ENCODE measurements around the gene PSAT1. TPM values are rescaled to one million over a fixed set of nuclear protein-coding genes. Genes with fewer than 3 reads are reported as not detected.

PSAT1 gene
- total and polyA plus RNA-seq, 2 of the 8 experiments (the other 6 are each of a cell fraction or from before 2014, with no cell fraction given), result 204 to 341 TPM

DNA sequence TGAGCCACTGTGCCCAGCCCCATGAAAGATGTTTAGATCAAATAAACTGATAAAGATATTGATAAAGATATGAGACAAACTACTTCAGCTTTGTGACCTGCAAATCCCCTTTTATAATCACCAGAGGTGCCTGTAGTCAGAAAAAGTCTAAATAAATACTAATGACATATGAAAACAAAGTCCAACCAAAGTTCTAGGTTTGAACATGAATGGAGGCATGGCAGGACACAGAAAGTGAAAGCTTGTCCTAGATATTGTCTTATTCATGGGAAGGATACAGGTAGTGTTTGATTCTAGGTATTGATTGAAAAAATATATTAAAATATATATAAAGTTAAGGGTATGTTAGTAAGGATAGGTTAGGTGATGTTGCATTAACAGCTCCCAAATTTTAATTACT is 24.6 kb upstream of the PSAT1 start (continued):
- TF ChIP-seq, protein P1, sequence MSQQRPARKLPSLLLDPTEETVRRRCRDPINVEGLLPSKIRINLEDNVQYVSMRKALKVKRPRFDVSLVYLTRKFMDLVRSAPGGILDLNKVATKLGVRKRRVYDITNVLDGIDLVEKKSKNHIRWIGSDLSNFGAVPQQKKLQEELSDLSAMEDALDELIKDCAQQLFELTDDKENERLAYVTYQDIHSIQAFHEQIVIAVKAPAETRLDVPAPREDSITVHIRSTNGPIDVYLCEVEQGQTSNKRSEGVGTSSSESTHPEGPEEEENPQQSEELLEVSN (IDR thresholded peaks at IDR 0.05), result no peak
- TF ChIP-seq BACH1 (IDR thresholded peaks at IDR 0.05; ENCODE audit: low read length), result no peak

All from H1 (cell line).